A549 treated with Hydrocortisone at 1 μM for 4 hours (cell line): ENCODE measurements around the gene NEXN. TPM values are rescaled to one million over a fixed set of nuclear protein-coding genes. Genes with fewer than 3 reads are reported as not detected.

Source experiments
- total RNA-seq: library from RNA; stranded (reverse); fragments of 200-300 nt; extraction: Qiagen RNA extraction; gene quantifications from 5 replicates; pipeline ENCODE4 v1.2.3, GENCODE V29; 2022

NEXN gene
- total RNA-seq: 5.6 to 11.7 TPM (median 6.4 TPM) in 5 replicates

DNA sequence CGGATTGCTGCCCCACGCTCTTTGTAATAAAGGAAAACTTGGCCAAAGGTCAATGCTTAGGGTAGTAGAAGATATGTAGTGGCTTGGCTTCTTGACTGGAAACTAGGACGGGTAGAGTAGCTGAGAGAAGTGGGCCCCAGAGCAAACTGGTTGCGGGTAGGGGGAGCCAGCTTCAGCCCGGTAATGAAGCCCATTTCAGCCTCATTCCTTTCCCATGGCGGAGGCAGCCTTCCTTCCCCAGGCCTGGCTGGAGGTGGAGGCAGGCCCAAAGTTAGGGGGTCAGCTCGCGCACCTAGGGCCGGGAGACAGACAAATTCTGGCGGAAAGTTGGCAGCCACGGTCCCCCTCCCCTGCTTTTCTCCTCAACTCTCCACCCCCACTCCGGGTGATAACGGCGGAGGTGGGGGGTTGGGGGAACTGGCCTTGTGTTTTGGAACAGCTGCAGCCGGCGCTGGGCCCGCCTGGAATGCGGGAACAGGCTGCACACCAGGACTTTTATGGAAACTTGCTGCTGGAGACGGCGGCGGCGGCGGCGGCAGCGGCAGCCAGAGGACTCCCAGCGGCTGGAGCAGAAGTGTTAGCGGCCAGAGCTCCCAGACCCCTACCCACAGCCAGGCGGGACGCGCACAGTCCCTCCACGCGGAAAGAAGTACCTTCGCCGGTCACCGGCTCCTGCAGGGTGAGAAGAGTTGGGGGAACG lies at the start of gene NEXN:
Gene NEXN (plus strand): TSS at position 544 of the 700 bp plus-strand sequence. CDS start 27,483 bp downstream, outside the sequence.

GRCh38 chr1:77978969-77979876 lies 90.8 kb downstream of the NEXN start, which contains the start of gene FUBP1:
TSS of gene FUBP1 (minus strand) at chr1:77979072. CDS start at chr1:77979004, 68 bp downstream.

Other genes starting within 250 kb of the NEXN start
- gene ZZZ3, start 206.0 kb upstream of the NEXN start, total RNA-seq: 14.3 to 21.3 TPM (median 16.5 TPM) in 5 replicates
- gene USP33, start 128.8 kb upstream of the NEXN start, total RNA-seq: 14.0 to 22.5 TPM (median 18.2 TPM) in 5 replicates
- gene MIGA1, start 109.0 kb upstream of the NEXN start, total RNA-seq: 4.7 to 7.5 TPM (median 6.5 TPM) in 5 replicates
- gene FUBP1, start 90.4 kb downstream of the NEXN start, total RNA-seq: 90.7 to 140 TPM (median 107 TPM) in 5 replicates
- 30.8 to 60.6 TPM (median 45.8 TPM) in 5 replicates for gene DNAJB4, start 116.3 kb downstream of the NEXN start, total RNA-seq
- gene GIPC2, start 157.3 kb downstream of the NEXN start, total RNA-seq: 0.03 to 0.07 TPM in 2 of 5 replicates, not detected in the others